Lower leg skin (tissue), 3 donors: ENCODE measurements around the gene CHST8.

Experiments used
- CTCF ChIP-seq, 3 donors: fragments of 450-650 bp; IDR thresholded peaks; one replicate each; pipeline ENCODE4 v1.5.1; 2016; ENCODE audit warnings: antibody characterized with exemption in 3 of 3, mild to moderate bottlenecking in 3 of 3, moderate library complexity in 2 of 3
- POLR2A ChIP-seq, 2 donors: fragments of 450-650 bp; IDR thresholded peaks; one replicate each; pipeline ENCODE4 v1.6.1; 2016 to 2017; ENCODE audit warnings: antibody characterized with exemption in 2 of 2, mild to moderate bottlenecking in 1 of 2, moderate library complexity in 1 of 2

GRCh38 chr19:33784432-33784831 lies 162.7 kb downstream of the CHST8 start:
- TF ChIP-seq CTCF (IDR thresholded peaks at IDR 0.05): no peak
- TF ChIP-seq POLR2A (IDR thresholded peaks at IDR 0.05): no peak
